Raji (cell line): Measurements from ENCODE around the gene PCSK5.

Source experiments
- POLR2A ChIP-seq: IDR thresholded peaks from 2 replicates; pipeline ENCODE4 v1.6.1; 2011; ENCODE audit warnings: low read depth, low read length, control low read depth; ENCODE audit not compliant: insufficient read depth

The PCSK5 gene

GRCh38 chr9:76249309-76249708 is 358.8 kb downstream of the PCSK5 start:
- TF ChIP-seq POLR2A = no peak

- no peak for TF ChIP-seq POLR2A
Measured at GRCh38 chr9:76255781-76256455, 365.4 kb downstream of the PCSK5 start.

GRCh38 chr9:76257311-76257710 is 366.8 kb downstream of the PCSK5 start:
- no peak for TF ChIP-seq POLR2A

- no peak for TF ChIP-seq POLR2A
Measured at GRCh38 chr9:76266649-76267283, 376.3 kb downstream of the PCSK5 start.

GRCh38 chr9:76267284-76267652 is 376.8 kb downstream of the PCSK5 start:
- TF ChIP-seq POLR2A = no peak

GRCh38 chr9:76269789-76270188 is 379.3 kb downstream of the PCSK5 start:
- no peak for TF ChIP-seq POLR2A

GRCh38 chr9:76271755-76272154 is 381.3 kb downstream of the PCSK5 start:
- no peak for TF ChIP-seq POLR2A

GRCh38 chr9:76289042-76289441 is 398.6 kb downstream of the PCSK5 start:
- TF ChIP-seq POLR2A = no peak

- no peak for TF ChIP-seq POLR2A
Measured at GRCh38 chr9:76289703-76290102, 399.2 kb downstream of the PCSK5 start.

GRCh38 chr9:76290555-76290954 is 400.1 kb downstream of the PCSK5 start:
- no peak for TF ChIP-seq POLR2A

- TF ChIP-seq POLR2A = no peak
Measured at GRCh38 chr9:76292246-76292645, 401.8 kb downstream of the PCSK5 start.

GRCh38 chr9:76292658-76293057 is 402.2 kb downstream of the PCSK5 start:
- TF ChIP-seq POLR2A = no peak

GRCh38 chr9:76294301-76294700 is 403.8 kb downstream of the PCSK5 start:
- TF ChIP-seq POLR2A = no peak

- TF ChIP-seq POLR2A = no peak
Measured at GRCh38 chr9:76296561-76297310, 406.3 kb downstream of the PCSK5 start.

- no peak for TF ChIP-seq POLR2A
Measured at GRCh38 chr9:76297721-76298239, 407.3 kb downstream of the PCSK5 start.
